OCI-LY3 (cell line): ENCODE results near the gene PCP2.

ENCODE experiments used
- CTCF ChIP-seq: fragments of 200-600, 300-600 bp; sonication (generic); IDR thresholded peaks from 2 replicates; pipeline ENCODE4 v1.5.1; 2014; ENCODE audit warnings: antibody characterized with exemption, low read length, low read depth
- EZH2phosphoT487 ChIP-seq: fragments of 200-600 bp; shearing (Covaris generic); IDR thresholded peaks from 2 replicates; pipeline ENCODE4 v1.6.1; 2018; ENCODE audit warnings: antibody characterized with exemption, mixed run types, low read depth

GRCh38 chr19:7674010-7675005, 40.8 kb upstream of the PCP2 start:
- TF ChIP-seq CTCF (no peak), EZH2phosphoT487 (no peak)
